Measurements from ENCODE around the gene CTNND2. TPM values are rescaled to one million over a fixed set of nuclear protein-coding genes. Genes with fewer than 3 reads are reported as not detected.
"Not testable (repeated sequence)": the region's sequence is repeated elsewhere in the genome, so short reads cannot be mapped to it uniquely, and the experiment has no call there.

CTNND2 gene
- total RNA-seq, 1 donor from 2014 or later: 41.3 TPM

DNA sequence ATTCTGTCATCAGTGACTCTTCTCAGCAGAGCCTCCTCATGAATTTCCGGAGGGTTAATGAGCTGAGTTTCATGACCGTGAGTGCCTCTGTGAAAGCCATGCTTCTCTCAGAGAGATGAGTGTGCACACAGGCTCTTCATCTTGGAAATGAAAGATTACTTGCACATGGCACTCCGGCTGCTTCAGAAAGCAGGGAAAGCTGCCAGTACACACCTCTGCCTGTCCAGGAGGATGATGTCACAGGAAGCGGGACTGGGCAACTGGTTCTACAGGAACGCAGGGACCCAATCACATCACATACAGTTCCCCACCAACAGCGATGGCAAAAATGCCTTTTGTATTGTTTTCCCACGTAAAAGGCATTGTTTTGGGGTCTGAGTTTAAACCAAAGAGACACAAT, 857.2 kb downstream of the CTNND2 start:
- intact Hi-C loops (cut with DNase I): no loop called here
- DNase-seq (ENCODE audit: low spot score): no peak

- DNase-seq (ENCODE audit: low spot score): no peak
These were observed 858.1 kb downstream of the CTNND2 start for GRCh38 chr5:11046160-11046559.

DNA sequence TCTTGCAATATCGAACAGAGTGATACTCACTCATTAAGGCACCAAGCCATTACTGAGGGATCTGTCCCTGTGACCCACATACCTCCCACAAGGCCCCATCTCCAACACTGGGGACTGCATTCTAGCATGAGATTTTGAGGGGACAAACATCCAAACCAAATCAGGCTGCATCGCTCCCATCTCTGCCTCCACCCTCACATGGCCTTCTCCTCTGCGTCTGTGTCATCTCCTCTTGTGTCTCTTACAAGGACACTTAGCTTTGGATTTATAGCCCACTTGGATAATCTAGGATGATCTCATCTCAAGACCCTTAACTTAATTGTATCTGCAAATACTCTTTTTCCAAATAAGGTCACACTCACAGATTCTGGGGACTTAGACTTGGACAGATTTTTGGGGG, 858.8 kb downstream of the CTNND2 start:
- DNase-seq (ENCODE audit: low spot score): no peak
- intact Hi-C loops (cut with DNase I): no loop called here

More at GRCh38 chr5:11046160-11046559, 858.1 kb downstream of the CTNND2 start:
- intact Hi-C loops (cut with DNase I): no loop called here

DNA sequence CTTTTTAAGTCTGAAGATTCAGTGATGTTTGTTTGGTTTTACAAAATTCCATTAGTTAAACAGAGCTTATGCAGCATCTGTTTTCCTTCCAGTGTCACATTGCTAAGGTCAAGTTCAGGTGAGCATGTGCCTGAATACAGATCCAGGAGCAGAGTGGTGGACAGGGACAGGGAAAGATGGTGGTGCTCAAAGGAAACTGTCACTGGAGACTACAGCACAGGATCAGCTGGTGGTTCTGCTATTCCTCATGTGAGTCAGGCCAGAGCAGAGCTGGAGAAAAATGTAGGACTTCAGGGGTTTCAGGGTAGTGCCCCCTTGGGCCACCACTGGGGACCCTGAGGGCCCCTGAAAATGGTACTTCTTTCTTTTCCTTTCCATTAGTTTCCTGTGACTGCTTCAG, 859.7 kb downstream of the CTNND2 start:
- DNase-seq (ENCODE audit: low spot score): no peak
- intact Hi-C loops (cut with DNase I): no loop called here

GRCh38 chr5:11043881-11044280, 860.4 kb downstream of the CTNND2 start:
- intact Hi-C loops (cut with DNase I): no loop called here
- no peak for DNase-seq (ENCODE audit: low spot score)

GRCh38 chr5:11040345-11040744, 863.9 kb downstream of the CTNND2 start:
- no peak for DNase-seq (ENCODE audit: low spot score)
- intact Hi-C loops (cut with DNase I): no loop called here

DNA sequence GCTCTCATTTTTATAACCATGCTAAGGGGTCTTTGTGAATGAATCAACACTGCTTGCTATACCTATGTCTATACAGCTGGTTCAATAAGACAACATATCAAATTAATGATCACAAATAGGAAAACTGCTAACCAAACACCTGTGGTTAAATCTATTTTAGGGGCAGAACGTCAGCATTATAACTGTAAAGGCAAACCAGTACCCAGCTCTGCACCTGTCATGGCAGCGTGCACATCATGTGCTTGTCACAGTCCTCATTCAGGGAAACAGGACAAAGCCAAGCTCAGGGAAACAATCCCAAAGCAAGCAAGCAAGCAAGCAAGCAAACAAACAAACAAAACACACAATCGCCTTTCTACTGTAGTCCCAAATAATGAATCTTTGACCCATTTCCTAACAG, 865.5 kb downstream of the CTNND2 start:
- no peak for DNase-seq (ENCODE audit: low spot score)
- intact Hi-C loops (cut with DNase I): no loop called here

DNA sequence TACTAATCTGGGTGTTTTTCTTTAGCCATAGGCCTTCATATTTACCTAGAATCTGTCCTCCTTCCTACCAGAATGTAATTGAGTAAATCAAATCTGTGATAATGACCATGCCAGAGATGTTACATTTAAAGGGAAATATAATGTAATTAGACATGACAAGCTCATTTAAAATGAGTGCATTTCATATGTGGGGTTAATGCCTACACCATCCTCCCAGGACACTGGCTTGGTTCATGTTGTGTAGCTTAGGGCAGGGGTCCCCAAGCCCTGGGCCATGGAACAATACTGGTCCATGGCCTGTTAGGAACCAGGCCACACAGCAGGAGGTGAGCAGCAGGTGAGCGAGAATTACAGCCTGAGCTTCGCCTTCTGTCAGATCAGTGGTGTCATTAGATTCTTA, 866.3 kb downstream of the CTNND2 start:
- intact Hi-C loops (cut with DNase I): no loop called here
- no peak for DNase-seq (ENCODE audit: low spot score)

DNA sequence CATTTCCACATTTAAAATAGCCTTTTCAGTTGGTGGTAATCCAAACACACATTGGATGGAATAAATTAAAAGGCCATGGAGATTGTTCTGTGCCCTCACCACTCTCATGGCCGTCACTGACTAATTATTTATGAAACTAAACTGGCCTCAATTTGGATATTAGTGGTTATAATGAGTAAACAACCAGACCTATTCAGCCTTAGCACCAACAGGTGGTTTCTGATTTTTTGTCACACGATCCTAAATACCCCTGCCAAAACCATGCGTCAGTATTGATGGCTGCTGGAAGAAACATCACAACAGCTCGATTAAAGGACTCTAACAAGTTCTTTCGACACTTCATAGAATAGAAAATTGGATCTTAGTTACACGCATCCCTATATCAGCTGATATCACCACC, 867.2 kb downstream of the CTNND2 start:
- intact Hi-C loops (cut with DNase I): no loop called here
- DNase-seq (ENCODE audit: low spot score): no peak

DNA sequence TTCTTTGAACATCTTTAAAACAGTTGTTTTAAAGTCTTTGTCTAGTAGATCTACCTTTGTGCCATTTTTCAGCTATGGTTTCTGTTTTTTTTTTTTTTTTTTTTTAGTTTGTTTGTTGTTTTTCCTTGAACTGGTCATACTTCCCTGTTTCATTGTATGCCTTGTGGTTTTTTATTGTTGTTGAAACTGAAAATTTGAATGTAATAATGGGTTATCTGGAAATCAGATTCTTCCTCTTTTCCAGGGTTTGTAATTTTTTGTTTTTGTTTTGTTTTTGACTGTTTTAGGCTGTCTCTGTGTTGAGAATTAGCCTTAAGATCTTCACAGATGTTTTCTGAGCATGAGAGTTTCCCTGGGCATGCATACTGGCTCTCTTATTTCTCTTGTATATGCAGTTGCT, 873.6 kb downstream of the CTNND2 start:
- intact Hi-C loops (cut with DNase I): no loop called here
- no peak for DNase-seq (ENCODE audit: low spot score)

GRCh38 chr5:11027660-11028059, 876.6 kb downstream of the CTNND2 start:
- no peak for DNase-seq (ENCODE audit: low spot score)

DNA sequence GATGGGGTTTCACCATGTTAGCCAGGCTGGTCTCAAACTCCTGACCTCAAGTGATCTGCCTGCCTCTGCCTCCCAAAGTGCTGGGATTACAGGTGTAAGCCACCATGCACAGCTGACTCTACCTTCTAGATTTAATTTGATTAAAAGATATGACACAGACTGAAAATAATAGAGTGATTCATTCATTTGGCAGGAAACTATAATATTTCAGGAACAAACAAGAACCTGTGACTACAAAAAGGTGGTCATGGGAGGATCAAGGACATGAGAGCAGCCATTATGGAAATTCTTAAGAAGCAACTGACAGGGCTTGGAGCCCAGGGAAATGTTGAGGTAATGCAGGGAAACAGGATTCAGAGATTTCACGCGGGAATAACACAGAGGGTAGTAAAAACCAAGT, 877.7 kb downstream of the CTNND2 start:
- no peak for DNase-seq (ENCODE audit: low spot score)
- intact Hi-C loops (cut with DNase I): no loop called here

More at GRCh38 chr5:11027660-11028059, 876.6 kb downstream of the CTNND2 start:
- intact Hi-C loops (cut with DNase I): no loop called here

- intact Hi-C loops (cut with DNase I): loop anchor here (2.0 kb wide), 1 partner anchor 129 kb away; no protein-coding TSS in a partner anchor
- no peak for DNase-seq (ENCODE audit: low spot score)
These were observed 880.3 kb downstream of the CTNND2 start for GRCh38 chr5:11023945-11024344.

GRCh38 chr5:11013793-11014192, 890.5 kb downstream of the CTNND2 start:
- intact Hi-C loops (cut with DNase I): no loop called here
- no peak for DNase-seq (ENCODE audit: low spot score)

- no peak for DNase-seq (ENCODE audit: low spot score)
- intact Hi-C loops (cut with DNase I): no loop called here
These were observed 892.0 kb downstream of the CTNND2 start for GRCh38 chr5:11012295-11012694.

DNA sequence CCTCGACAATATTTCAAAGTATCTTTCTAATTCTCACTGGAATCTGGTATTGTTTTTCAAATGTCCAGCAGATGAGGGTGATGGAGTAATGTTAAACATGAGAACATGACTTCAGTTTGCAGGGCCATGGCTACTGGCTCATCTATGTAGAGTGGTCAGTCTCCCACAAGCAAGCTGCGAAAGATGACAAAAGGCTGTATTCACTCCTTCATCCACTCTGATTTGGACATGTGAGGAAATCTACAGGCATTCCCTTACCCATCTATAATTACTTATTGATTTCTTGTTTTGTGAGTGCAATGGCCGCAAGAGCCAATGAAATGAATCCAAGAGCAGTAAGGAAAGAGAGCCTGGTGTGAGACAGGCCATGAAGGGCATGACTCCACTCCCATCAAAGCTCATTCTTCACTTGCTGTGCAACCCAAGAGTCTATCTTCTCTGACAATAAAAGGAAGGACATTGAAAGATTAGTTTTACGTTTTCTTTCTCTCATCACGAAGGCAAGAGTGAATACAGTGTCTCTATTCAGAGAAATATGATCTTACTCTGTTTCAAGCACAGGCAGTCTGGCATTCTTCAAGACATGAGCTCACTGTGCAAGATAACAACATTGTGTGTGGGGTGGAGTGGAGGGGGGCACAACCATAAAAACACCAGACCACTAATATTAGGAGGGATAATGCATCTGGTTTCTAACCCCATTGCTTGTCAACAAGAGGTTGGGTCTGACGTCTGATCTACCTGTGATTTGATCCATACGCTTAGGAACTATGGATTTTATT, 893.6 kb downstream of the CTNND2 start:
- intact Hi-C loops (cut with DNase I): no loop called here
- no peak for DNase-seq (ENCODE audit: low spot score)

DNA sequence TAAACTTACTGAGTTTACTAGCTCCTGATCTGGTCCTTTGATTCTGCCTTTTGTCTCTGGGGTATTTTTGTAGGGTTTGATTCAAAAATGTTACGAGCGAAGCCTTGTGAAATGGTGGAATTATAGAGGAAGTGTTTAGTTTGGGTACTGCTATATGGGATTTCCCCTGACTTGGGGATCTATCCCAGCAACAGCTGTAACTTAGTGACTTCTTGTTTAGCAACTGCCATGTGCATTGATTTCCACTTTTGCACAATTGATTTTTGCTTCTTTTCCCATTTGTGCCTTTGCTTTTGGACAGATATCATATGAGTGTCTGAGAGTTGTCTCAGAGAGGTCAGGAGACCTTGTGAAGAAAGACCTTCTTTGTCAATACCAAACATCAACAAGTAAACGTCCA, 894.7 kb downstream of the CTNND2 start:
- DNase-seq (ENCODE audit: low spot score): no peak
- intact Hi-C loops (cut with DNase I): loop anchor here (10.0 kb wide), 1 partner anchor 595 kb away; no protein-coding TSS in a partner anchor

- no peak for DNase-seq (ENCODE audit: low spot score)
- intact Hi-C loops (cut with DNase I): loop anchor here (10.0 kb wide), 1 partner anchor 597 kb away; no protein-coding TSS in a partner anchor
These were observed 896.9 kb downstream of the CTNND2 start for GRCh38 chr5:11007269-11007870.

GRCh38 chr5:11004523-11004922, 899.7 kb downstream of the CTNND2 start:
- intact Hi-C loops (cut with DNase I): loop anchor here (10.0 kb wide), 1 partner anchor 600 kb away; no protein-coding TSS in a partner anchor

DNA sequence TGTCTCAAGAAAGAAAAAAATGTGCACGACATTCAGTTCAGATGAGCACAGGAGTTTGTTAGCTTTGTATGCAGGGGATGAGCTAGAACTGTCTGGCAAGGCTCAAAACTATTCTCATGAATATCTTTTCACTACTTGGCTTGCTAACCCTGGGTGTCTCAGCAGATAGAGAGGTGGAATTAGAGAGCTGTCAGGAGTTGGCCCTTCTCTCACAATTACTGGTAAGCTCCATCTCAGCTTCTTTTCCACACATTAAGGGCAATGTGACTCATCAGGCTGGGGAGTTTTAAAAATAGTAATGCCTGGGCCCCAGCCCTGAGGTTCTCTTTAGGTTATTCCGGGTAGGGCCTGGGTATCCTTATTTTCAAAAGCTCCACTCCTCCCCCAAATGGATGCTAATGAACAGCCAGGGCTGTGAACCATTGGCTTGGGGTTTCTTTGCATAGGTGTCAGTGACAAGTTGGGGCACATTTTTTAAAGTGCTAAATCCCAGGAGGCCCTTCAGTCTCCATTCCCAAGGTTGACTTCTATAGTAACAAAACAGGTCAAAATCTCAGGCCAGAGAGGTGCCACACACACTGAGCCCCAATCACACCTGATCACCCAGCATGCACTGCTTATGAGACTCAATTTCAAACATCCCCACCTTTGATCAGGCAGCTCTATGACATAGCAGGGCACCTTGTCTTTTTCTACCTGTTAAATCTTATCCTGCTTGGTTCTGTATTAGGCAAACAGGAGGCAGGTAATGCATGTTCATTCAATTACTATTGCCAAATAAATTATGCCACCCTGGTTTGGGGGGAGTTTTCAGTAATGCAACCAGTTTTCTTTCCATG, 903.5 kb downstream of the CTNND2 start:
- no peak for DNase-seq (ENCODE audit: low spot score)
- intact Hi-C loops (cut with DNase I): loop anchor here (10.0 kb wide), 1 partner anchor 604 kb away; no protein-coding TSS in a partner anchor

More at GRCh38 chr5:11004523-11004922, 899.7 kb downstream of the CTNND2 start:
- not testable (repeated sequence) for DNase-seq (ENCODE audit: low spot score)

Data from cardiac septum (tissue), 1 donor.